Activated T-cell treated with anti-CD3 and anti-CD28 coated beads, Interleukin-2, amount 50 U/mL, for 1 hour (primary cell): ENCODE data around the gene ANXA2R.
A peak's percentile ranks its signal among the peaks of the same experiment; 100 is the strongest.
"Not testable (repeated sequence)": the region's sequence is repeated elsewhere in the genome, so short reads cannot be mapped to it uniquely, and the experiment has no call there.

Experiments
- DNase-seq: peaks from one replicate; pipeline ENCODE4 v3.0.0-alpha.2; 2020

ANXA2R gene

DNA sequence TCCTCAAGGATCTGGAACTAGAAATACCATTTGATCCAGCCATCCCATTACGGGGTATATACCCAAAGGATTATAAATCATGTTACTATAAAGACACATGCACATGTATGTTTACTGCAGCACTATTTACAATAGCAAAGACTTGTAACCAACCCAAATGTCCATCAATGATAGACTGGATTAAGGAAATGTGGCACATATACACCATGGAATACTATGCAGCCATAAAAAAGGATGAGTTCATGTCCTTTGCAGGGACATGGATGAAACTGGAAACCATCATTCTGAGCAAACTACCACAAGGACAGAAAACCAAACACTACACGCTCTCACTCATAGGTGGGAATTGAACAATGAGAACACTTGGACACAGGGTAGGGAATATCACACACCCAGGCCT, 19.9 kb upstream of the ANXA2R start:
- not testable (repeated sequence) for DNase-seq

DNA sequence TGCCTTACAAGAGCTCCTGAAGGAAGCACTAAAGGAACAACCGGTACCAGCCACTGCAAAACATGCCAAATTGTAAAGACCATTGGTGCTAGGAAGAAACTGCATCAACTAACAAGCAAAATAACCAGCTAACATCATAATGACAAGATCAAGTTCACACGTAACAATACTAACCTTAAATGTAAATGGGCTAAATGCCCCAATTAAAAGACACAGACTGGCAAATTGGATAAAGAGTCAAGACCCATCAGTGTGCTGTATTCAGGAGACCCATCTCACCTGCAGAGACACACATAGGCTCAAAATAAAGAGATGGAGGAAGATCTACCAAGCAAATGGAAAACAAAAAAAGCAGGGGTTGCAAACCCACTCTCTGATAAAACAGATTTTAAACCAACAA, 15.0 kb upstream of the ANXA2R start:
- not testable (repeated sequence) for DNase-seq

GRCh38 chr5:43051684-43052083, 11.6 kb upstream of the ANXA2R start:
- no peak for DNase-seq

DNA sequence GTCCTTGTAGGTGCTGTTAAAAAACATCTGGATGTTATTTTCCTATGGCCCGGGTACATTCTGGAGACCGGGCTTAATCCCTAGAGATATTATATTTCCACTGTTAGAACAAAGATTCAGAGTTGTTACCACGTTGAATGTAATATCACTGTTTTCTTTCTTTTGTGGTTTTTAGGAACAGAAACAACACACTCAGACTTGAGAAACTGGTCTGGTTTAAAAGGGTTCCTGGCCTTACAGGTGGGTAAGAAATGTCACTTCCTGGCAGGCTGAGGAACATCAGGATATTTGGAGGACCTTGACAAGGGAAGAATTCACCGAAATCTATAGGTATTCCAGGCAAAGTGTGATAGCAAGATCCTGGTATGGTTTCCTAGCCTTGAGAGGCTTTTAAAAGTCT, 10.3 kb upstream of the ANXA2R start:
- DNase-seq = no peak

DNA sequence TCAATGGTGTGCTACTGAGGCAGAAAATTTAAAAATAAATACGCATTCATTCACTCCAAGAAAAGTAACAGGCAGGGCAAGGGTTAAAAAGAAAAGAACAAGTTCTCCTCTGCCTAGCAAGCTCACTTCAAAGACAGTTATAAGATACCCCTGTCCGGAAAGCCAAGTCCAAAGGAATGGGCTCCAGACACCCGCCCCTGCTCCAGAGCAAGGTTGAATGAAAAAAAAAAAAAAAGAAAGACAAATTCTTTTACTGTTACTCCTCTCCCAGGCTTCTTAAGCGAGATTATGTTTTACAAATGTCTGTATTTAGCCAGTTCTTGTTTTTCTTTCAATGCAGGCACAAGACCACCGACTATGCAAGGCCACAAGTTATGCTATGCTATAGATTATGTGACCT, 9.1 kb upstream of the ANXA2R start:
- no peak for DNase-seq

DNA sequence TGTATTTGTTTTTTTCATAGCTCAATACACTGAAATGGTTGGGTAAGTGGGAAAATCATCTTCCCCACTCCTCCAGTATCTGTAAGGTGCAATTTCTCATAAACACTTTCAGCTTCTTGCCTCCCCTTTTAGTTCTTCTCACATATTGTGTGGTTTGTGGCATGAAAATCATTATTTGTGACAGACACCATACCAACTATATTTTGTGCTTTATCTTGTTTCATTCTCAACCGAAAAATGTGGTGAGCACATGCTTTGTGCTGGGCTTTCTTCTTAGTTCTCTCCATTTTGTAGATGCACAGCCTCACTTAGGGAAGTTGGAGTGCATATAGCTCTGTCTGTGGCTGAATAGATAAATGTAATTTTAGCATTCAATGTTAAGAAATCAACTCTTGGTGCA, 6.4 kb upstream of the ANXA2R start:
- DNase-seq = no peak

GRCh38 chr5:43045236-43045635, 5.1 kb upstream of the ANXA2R start:
- DNase-seq = no peak

DNA sequence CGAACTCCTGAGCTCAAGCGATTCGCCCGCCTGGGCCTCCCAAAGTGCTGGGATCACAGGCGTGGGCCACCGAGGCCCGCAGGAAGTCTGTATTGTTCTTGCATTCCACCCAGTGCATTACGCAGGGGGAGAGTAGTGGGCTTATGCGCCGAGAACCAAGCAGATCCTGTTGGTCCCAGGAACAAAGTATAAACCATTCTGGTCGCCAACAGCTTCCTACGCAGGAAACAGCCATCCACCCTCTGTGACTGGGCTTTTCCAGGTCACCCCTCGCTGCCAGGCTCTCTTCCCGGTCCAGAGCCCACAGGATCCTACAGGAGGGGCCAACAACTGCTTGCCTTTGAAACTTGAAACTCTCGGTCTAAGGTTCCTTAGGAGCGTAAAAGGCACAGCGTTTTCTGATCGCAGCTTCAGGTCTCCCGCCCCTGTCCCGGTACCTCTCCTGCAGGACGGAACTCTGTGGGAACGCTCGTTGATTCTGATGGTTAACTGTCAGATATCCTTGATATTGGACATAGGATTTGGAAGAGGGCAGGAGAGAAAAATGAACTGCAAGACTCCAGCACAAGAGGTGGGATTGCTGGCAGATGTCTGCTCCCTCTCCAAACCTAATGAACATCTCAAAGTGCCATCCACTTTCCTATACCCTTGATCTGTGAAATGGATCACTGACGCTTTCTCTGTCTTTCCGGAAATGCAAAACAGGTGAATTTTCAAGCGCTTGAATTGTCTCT, 4.2 kb upstream of the ANXA2R start:
- DNase-seq = no peak

DNA sequence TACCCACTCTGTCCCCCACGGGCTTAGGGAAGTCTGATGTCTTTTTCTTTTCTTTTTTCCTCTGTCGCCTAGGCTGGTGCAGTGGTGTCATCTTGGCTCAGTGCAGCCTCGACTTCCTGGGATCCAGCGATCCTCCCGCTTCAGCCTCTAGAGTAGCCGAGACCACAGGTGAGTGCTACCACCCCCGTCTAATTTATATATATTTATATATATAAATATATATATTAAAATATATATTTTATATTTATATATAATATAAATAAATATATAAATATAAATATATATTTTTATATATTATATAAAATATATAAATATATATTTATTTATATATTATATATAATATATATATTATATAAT, 3.3 kb upstream of the ANXA2R start:
- DNase-seq = no peak

- peak; percentile 74 for DNase-seq
Observed at GRCh38 chr5:43042626-43043399, 2.7 kb upstream of the ANXA2R start.

GRCh38 chr5:43042176-43042625, 2.1 kb upstream of the ANXA2R start:
- peak; percentile 85 for DNase-seq

DNA sequence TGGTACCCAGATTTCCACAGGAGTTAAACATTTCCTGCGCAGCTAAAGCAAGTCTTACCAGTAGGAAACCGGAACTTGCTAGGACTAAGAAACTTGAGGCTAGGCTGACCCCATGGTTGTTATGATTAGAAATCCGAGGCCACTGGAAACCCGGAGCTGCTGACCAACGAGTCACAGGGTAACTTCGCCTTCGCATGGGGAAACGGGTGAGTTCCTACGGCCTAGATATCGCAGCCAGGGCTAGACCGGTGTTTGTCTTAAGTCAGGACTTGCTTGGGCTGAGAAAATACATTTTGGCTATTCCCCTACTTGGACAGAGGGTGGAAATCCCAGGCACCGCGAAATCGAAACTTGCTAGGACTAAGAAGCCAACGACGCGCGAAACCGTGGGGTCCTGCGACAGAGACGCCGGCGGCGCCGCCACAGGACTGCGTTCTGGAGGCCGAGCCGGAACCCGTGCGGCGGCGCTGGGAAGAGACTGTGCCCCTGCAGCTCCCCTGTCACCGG, 1.6 kb upstream of the ANXA2R start:
- no peak for DNase-seq

DNA sequence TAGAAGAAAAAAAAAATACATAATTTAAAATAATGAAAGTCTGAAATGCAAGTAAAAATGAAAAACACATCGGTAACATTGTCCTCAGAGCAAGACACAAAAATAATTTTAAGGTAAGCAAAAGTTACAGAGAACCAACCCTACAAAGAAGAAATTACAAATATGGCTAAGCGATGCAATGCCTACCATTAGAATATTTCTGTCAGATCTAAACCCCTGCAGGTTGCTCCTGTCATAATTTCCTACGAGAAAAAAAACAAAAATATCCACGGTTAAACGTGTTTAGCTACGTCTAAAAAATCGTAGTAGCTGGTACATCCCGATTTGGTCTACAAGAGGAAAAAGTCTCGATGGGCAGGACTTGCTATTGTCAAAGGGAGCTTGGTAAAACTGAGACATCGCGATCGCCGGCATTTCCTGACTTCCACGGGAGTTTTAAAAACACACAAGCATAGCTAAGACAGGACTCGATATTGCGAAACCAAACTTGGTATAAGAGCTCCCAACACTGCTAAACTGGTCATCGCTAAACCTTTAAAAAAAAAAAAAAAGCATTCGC, 1.1 kb upstream of the ANXA2R start:
- peak; percentile 54 for DNase-seq

DNA sequence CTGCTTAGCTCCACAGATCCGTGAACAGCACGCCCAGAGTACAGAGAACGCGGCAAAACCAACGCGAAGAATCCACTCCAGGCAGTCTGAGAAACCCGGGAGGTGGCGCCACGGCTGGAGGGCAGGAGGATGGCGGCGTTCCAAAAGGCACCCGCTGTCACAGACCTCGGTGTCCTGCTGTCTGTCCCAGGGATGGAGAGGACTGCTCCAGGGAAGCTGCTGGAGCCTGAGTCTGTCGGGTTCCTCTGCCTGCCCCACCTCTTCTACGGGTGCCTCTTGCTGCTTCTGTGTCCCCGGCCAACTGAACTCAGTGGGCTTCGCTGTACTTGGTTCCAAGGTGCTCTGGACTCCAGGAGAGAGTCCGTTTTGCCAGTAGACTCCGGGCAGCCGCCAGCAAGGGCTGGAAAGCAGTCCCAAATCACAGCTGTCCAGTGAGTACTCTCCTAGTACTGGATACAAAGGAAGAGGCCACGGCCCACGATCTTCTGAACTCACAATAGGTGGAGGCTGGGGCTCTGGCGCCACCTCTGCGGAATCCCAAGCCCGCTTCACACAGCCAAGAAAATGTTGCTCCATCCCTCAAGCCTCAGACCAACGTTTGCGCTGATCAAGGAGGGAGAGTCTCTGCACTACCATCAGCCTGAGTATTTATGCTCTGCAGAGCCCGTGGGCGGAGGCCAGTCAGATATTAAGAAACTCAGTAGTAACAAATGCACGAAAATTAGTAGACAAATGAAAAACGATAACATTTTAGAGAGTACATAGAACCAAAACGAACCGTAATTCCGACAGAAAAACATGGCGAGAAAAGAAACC, 440 bp downstream of the ANXA2R start:
- DNase-seq = peak; percentile 76

DNA sequence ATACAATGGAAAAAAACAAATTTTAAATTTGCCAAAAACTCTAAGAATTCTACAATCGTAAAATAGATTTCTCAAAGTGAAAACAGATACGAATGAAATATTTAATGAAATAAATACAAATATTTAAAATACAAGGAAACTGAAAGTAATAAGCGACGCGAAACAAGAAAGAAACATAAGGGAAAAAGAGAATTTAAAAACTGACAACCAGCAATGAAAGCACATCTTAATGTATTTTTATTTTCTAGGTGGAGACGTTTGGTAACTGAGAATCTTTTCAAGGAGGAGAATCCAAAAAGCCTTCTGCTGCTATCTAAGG, 1.0 kb downstream of the ANXA2R start:
- DNase-seq = no peak

- peak; percentile 50 for DNase-seq
Observed at GRCh38 chr5:43038496-43038989, 1.6 kb downstream of the ANXA2R start.

DNA sequence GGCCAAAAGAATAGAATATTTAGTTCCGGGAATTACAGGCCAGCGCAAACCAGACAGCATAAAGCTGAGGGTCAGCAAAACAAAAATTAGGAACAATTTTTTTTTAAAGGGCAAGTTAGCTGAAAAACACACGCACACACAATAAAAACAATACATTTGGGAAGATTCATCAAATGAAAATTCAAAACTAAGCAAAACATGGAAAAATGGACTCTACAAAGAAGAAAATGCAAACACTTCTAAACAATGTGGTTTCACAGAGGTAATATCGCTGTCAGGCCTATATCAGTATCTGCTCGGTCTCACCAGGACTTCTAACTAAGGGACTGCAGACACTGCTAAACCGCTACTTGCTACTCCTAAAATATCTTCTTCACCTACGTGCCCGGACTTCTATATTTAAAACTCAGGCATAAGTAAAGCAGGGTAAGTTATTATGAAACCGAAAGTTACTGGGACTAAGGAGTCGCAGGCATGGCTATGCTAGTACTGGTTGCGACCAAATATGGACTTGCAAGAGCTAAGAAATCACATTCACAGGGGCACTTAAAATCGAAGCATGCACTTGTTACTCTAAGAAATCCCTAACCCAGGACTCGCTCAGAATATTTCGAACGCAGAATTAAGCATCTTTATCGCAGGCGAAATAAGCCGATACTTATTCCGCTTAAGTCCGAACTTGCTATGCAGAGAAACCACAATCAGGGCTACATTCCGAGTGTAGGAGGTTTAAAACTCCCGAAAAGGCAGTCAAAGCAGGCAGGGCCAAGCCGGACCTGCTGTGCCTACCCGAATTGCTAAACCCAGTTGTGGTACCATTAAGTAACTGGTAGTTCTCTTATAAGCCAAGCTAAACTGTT, 2.3 kb downstream of the ANXA2R start:
- DNase-seq = no peak

GRCh38 chr5:43036856-43037635, 3.1 kb downstream of the ANXA2R start:
- DNase-seq = no peak

DNA sequence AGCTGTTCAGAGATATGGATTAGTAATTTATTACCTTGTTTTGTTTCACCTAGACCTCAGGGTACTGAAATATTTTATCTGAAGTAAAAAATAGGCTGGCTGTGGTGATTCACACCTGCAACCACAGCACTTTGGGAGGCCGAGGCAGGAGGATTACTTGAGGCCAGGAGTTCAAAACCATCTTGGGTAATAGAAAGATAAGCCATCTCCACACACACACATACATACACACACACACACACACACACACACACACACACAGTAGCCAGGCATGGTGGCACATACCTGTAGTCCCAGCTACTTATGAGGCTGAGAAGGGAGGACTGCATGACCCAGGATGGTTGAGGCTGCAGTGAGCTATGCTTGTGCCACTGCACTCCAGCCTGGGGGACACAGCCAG, 3.7 kb downstream of the ANXA2R start:
- no peak for DNase-seq

- no peak for DNase-seq
Observed at GRCh38 chr5:43034591-43034968, 5.5 kb downstream of the ANXA2R start.
